ENCODE data around the gene PTPRC. TPM values are rescaled to one million over a fixed set of nuclear protein-coding genes. Genes with fewer than 3 reads are reported as not detected.

Gene PTPRC
- total and polyA plus RNA-seq, 12 donors, result 1.0 to 62.7 (median 5.3) TPM

DNA sequence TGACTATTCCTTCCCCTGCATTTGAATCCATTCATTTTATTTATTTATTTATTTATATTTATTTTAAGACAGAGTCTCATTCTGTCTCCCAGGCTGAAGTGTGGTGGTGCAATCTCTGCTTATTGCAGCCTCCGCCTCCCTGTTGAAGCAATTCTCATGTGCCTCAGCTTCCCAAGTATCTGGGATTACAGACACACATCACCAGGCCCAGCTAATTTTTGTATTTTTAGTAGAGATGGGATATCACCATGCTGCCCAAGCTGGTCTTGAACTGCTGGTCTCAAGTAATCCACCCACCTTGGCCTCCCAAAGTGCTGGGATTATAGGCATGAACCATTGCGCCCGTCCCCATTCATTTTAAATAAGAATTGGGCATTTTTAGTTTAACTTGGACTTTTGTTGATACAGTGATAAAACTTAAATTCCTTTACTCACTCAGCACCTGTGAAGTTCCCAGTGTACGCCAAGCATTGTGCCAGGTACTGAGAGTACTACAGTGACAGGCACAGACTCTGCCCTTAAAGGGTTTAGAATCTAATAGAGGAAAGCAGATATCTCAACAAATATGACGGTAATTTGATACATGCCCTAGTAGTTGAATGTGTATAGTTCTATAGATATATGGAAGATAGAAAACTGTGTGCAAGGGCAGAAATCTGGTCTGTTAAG, 90.5 kb downstream of the PTPRC start:
- Histone ChIP-seq H3K9me3 (no peaks in the 10 kb centered on the region), H3K27ac (no peak overlapping the region), H3K27me3 (no peaks in the 10 kb centered on the region), H3K4me1 (no peaks in the 10 kb centered on the region), H3K4me3 (no peak overlapping the region), H3K36me3 (peaks cover 0 to 93% (median 0%) of the 10 kb centered on the region in 9 donors)
- DNase-seq (no peak), ATAC-seq (no peak)
- WGBS, 2 donors, result 93 to 96% methylated on average over 5 of the region's 5 CpGs
- intact Hi-C loops (cut with DNase I), result no loop called here
- TF ChIP-seq, protein P1, sequence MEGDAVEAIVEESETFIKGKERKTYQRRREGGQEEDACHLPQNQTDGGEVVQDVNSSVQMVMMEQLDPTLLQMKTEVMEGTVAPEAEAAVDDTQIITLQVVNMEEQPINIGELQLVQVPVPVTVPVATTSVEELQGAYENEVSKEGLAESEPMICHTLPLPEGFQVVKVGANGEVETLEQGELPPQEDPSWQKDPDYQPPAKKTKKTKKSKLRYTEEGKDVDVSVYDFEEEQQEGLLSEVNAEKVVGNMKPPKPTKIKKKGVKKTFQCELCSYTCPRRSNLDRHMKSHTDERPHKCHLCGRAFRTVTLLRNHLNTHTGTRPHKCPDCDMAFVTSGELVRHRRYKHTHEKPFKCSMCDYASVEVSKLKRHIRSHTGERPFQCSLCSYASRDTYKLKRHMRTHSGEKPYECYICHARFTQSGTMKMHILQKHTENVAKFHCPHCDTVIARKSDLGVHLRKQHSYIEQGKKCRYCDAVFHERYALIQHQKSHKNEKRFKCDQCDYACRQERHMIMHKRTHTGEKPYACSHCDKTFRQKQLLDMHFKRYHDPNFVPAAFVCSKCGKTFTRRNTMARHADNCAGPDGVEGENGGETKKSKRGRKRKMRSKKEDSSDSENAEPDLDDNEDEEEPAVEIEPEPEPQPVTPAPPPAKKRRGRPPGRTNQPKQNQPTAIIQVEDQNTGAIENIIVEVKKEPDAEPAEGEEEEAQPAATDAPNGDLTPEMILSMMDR (IDR thresholded peaks at IDR 0.05), result no peak

DNA sequence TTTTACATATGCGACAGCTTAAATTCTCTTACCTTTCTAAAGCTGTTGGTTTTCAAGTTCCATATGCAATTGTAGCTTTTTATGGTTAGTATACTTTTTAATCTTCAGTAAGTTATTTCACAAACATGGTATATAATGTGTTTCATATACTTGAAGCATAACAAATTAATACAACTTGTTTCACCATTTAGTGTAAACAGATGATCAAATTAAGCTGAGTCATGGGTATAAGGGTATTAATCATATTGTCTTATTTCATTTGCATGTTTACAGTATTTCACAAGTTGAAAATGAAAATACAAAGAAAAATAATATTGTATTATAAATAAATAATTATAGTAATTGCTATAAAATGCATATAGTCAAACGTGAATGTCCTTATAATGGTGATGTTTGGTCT, 92.1 kb downstream of the PTPRC start:
- ATAC-seq (no peak), DNase-seq (no peak)
- intact Hi-C loops (cut with DNase I), result no loop called here
- H3K9me3 ChIP-seq, result no peaks in the 10 kb centered on the region
- H3K4me1 ChIP-seq, result no peaks in the 10 kb centered on the region
- H3K4me3 ChIP-seq, result no peak overlapping the region
- no peaks in the 10 kb centered on the region for H3K27me3 ChIP-seq
- 88 to 91% methylated on average over 2 of the region's 2 CpGs for WGBS, 2 donors
- H3K27ac ChIP-seq, result no peak overlapping the region
- peaks cover 0 to 100% (median 0%) of the 10 kb centered on the region in 9 donors for H3K36me3 ChIP-seq
- TF ChIP-seq, protein P1 (IDR thresholded peaks at IDR 0.05), result no peak

DNA sequence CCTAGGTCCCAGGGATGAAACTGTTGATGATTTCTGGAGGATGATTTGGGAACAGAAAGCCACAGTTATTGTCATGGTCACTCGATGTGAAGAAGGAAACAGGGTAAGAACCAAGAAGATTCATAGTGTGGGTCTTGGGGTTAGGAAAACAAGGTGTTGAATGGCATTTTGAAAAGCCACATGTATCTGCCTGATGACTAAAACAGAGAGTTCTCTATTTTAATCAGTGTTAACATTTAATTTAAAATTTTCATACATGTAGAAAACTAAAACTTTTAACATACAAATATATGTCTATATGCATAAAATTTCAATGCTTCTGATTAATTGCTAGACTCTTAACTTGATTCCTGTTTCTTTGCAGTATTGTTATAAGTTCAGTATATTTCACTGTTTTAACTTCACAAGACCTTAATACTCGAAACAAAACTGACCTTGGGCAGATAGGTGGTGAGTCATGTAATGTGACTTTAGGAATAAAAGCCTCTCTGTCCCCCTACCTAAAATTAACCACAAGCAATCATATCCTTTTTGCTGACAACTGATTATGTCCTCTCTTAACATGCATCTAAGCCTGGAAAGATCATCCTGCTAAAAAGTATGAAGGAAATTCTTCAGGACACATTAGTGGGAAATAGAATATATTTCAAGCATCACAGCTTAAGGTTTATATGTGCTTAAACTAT, 95.6 kb downstream of the PTPRC start:
- H3K4me3 ChIP-seq, result no peak overlapping the region
- intact Hi-C loops (cut with DNase I), result no loop called here
- 46 to 54% methylated on average over 2 of the region's 2 CpGs for WGBS, 2 donors

DNA sequence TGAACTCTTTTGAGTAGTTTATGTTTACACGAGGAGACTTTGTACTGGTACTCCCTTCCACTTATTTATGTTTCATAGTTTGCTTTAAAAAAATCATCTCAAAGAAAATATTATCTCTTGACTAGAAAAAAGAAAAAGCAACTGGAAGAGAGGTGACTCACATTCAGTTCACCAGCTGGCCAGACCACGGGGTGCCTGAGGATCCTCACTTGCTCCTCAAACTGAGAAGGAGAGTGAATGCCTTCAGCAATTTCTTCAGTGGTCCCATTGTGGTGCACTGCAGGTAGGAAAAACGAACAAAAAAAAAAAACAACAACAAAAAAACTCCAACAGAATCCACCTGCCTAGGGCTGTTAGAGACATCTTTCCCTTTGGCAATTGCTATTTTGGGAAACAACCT, 102.9 kb downstream of the PTPRC start:
- DNase-seq (no peak), ATAC-seq (no peak)
- TF ChIP-seq, protein P1 (IDR thresholded peaks at IDR 0.05), result no peak
- 64 to 65% methylated on average over 3 of the region's 3 CpGs for whole genome bisulfite sequencing, 2 donors
- Histone ChIP-seq H3K4me3 (no peak overlapping the region), H3K27ac (no peak overlapping the region), H3K36me3 (peaks cover 0 to 99% (median 0%) of the 10 kb centered on the region in 9 donors), H3K4me1 (no peaks in the 10 kb centered on the region), H3K9me3 (peaks cover 0 to 15% (median 0%) of the 10 kb centered on the region in 11 donors), H3K27me3 (no peaks in the 10 kb centered on the region)
- intact Hi-C loops (cut with DNase I), result no loop called here

More for the DNA sequence above, 95.6 kb downstream of the PTPRC start:
- no peaks in the 10 kb centered on the region for H3K4me1 ChIP-seq
- ATAC-seq (no peak), DNase-seq (no peak)
- peaks cover 0 to 99% (median 0%) of the 10 kb centered on the region in 9 donors for H3K36me3 ChIP-seq
- no peak overlapping the region for H3K27ac ChIP-seq
- no peaks in the 10 kb centered on the region for H3K27me3 ChIP-seq
- TF ChIP-seq, protein P1 (IDR thresholded peaks at IDR 0.05), result no peak
- peaks cover 0 to 16% (median 0%) of the 10 kb centered on the region in 11 donors for H3K9me3 ChIP-seq

All from heart right ventricle (tissue), 16 donors.